Activated B cell treated with CpG ODN at 0.5 μM for 24 hours (primary cell): Measurements from ENCODE around the gene SPATA4. TPM values are rescaled to one million over a fixed set of nuclear protein-coding genes. Genes with fewer than 3 reads are reported as not detected.

Source experiments
- ATAC-seq: fragments of 200-7000 bp; cut with Tn5 transposase; one replicate; pipeline ENCODE4 v1.10.0; 2021; ENCODE audit warnings: low read depth, mild to moderate bottlenecking, moderate library complexity
- CTCF ChIA-PET: fragments of 350-600 bp; sonication (Branson Sonifier 250); formaldehyde crosslinking; loops from one replicate; lab custom pipeline; 2021; ENCODE audit warnings: antibody characterized with exemption; lab: Charles Lee
- POLR2A ChIA-PET: fragments of 350-600 bp; sonication (Branson Sonifier 250); formaldehyde crosslinking; loops from one replicate; lab custom pipeline; 2021; ENCODE audit warnings: antibody characterized with exemption; lab: Charles Lee
- DNase-seq: peaks from one replicate; pipeline ENCODE4 v3.0.0; 2022
- H3K27ac Mint-ChIP-seq: one replicate; pipeline ENCODE4 v1.8.0; 2020; ENCODE audit warnings: mixed read lengths
- H3K27me3 Mint-ChIP-seq: one replicate; pipeline ENCODE4 v1.8.0; 2021; ENCODE audit warnings: mixed read lengths
- H3K36me3 Mint-ChIP-seq: one replicate; pipeline ENCODE4 v1.8.0; 2021; ENCODE audit warnings: low read depth, mixed read lengths
- H3K4me1 Mint-ChIP-seq: one replicate; pipeline ENCODE4 v1.8.0; 2021; ENCODE audit warnings: mixed read lengths
- H3K4me3 Mint-ChIP-seq: one replicate; pipeline ENCODE4 v1.8.0; 2020; ENCODE audit warnings: mild to moderate bottlenecking, mixed read lengths
- H3K9me3 Mint-ChIP-seq: one replicate; pipeline ENCODE4 v1.8.0; 2020; ENCODE audit warnings: mixed read lengths
- CTCF ChIP-seq: fragments of 200-600 bp; IDR thresholded peaks from one replicate; pipeline ENCODE4 v1.8.0; 2022; ENCODE audit warnings: antibody characterized with exemption, mild to moderate bottlenecking
- intact Hi-C: fragments of 100-400 bp; cut with micrococcal nuclease; formaldehyde crosslinking; loops from one replicate; pipeline ENCODE4 v1.15.1; 2024
- total RNA-seq: library from RNA; stranded (reverse); gene quantifications from 2 replicates; pipeline ENCODE4 v1.2.3, GENCODE V29; 2022

Gene SPATA4
- total RNA-seq, 1 donor from 2014 or later, result not detected

- intact Hi-C loops, result no loop called here
- Mint-ChIP-seq H3K36me3 (no peaks in the 10 kb centered on the region), H3K4me1 (peaks cover 12% of the 10 kb centered on the region), H3K27ac (no peak overlapping the region), H3K9me3 (no peaks in the 10 kb centered on the region), H3K4me3 (no peak overlapping the region), H3K27me3 (peaks cover 34% of the 10 kb centered on the region)
- no peak for TF ChIP-seq CTCF
- ChIA-PET POLR2A (no interaction called here), CTCF (no interaction called here)
- DNase-seq, result no peak
- ATAC-seq, result no peak
Measured at GRCh38 chr4:176193126-176193525, 2.3 kb downstream of the SPATA4 start.

GRCh38 chr4:176191974-176192373, 3.4 kb downstream of the SPATA4 start:
- Mint-ChIP-seq H3K4me1 (peaks cover 12% of the 10 kb centered on the region), H3K27ac (no peak overlapping the region), H3K9me3 (no peaks in the 10 kb centered on the region), H3K27me3 (peaks cover 33% of the 10 kb centered on the region), H3K36me3 (no peaks in the 10 kb centered on the region), H3K4me3 (no peak overlapping the region)
- ATAC-seq (no peak), DNase-seq (no peak)
- CTCF ChIA-PET, result no interaction called here
- TF ChIP-seq CTCF, result no peak
- intact Hi-C loops, result no loop called here
- POLR2A ChIA-PET, result no interaction called here

- Mint-ChIP-seq H3K4me3 (no peak overlapping the region), H3K9me3 (no peaks in the 10 kb centered on the region), H3K27me3 (peaks cover 34% of the 10 kb centered on the region), H3K27ac (no peak overlapping the region), H3K4me1 (peaks cover 4% of the 10 kb centered on the region), H3K36me3 (no peaks in the 10 kb centered on the region)
- CTCF ChIA-PET, result no interaction called here
- TF ChIP-seq CTCF, result no peak
- DNase-seq (no peak), ATAC-seq (no peak)
- POLR2A ChIA-PET, result no interaction called here
- intact Hi-C loops, result no loop called here
Measured at GRCh38 chr4:176189891-176190795, 5.2 kb downstream of the SPATA4 start.

GRCh38 chr4:176188654-176189053, 6.7 kb downstream of the SPATA4 start:
- ChIA-PET CTCF (no interaction called here), POLR2A (no interaction called here)
- ATAC-seq, result no peak
- no peak for DNase-seq
- Mint-ChIP-seq H3K27ac (no peak overlapping the region), H3K9me3 (no peaks in the 10 kb centered on the region), H3K27me3 (peaks cover 31% of the 10 kb centered on the region), H3K4me3 (no peak overlapping the region), H3K36me3 (no peaks in the 10 kb centered on the region), H3K4me1 (peaks cover 2% of the 10 kb centered on the region)
- intact Hi-C loops, result no loop called here
- TF ChIP-seq CTCF, result no peak

GRCh38 chr4:176187624-176188023, 7.8 kb downstream of the SPATA4 start:
- peaks cover 27% of the 10 kb centered on the region for H3K27me3 Mint-ChIP-seq
- no peak for ATAC-seq

More at GRCh38 chr4:176187624-176188023, 7.8 kb downstream of the SPATA4 start:
- Mint-ChIP-seq H3K36me3 (no peaks in the 10 kb centered on the region), H3K4me3 (no peak overlapping the region), H3K9me3 (no peaks in the 10 kb centered on the region), H3K4me1 (peaks cover 2% of the 10 kb centered on the region), H3K27ac (no peak overlapping the region)
- ChIA-PET CTCF (no interaction called here), POLR2A (no interaction called here)
- no peak for TF ChIP-seq CTCF
- DNase-seq, result no peak
- intact Hi-C loops, result no loop called here
